HG02759 (cell line): ENCODE data around the gene ENPEP.

Source experiments
- ATAC-seq: cut with Tn5 transposase; IDR thresholded peaks from one replicate; pipeline ENCODE4 v1.9.1; 2021; ENCODE audit warnings: mild to moderate bottlenecking, moderate library complexity; ENCODE audit not compliant: unreplicated experiment

ENPEP gene

GRCh38 chr4:110596431-110596830 is 120.5 kb downstream of the ENPEP start:
- no peak for ATAC-seq

- no peak for ATAC-seq
Measured at GRCh38 chr4:110597582-110597981, 121.6 kb downstream of the ENPEP start.

GRCh38 chr4:110602061-110602460 is 126.1 kb downstream of the ENPEP start:
- no peak for ATAC-seq

GRCh38 chr4:110605077-110605476 is 129.1 kb downstream of the ENPEP start:
- no peak for ATAC-seq

- no peak for ATAC-seq
Measured at GRCh38 chr4:110609044-110609750, 133.2 kb downstream of the ENPEP start.

- ATAC-seq = no peak
Measured at GRCh38 chr4:110610620-110610939, 134.6 kb downstream of the ENPEP start.

GRCh38 chr4:110610940-110611831 is 135.2 kb downstream of the ENPEP start:
- peak; percentile 86 for ATAC-seq

GRCh38 chr4:110611968-110612447 is 136.1 kb downstream of the ENPEP start:
- no peak for ATAC-seq

GRCh38 chr4:110612631-110613269 is 136.8 kb downstream of the ENPEP start:
- ATAC-seq = no peak

- ATAC-seq = no peak
Measured at GRCh38 chr4:110613745-110614144, 137.8 kb downstream of the ENPEP start.

GRCh38 chr4:110614173-110614963 is 138.4 kb downstream of the ENPEP start:
- ATAC-seq = no peak
